Adipocyte (in vitro differentiated cells): Measurements from ENCODE around the gene ARL17B.
"Not testable (repeated sequence)": the region's sequence is repeated elsewhere in the genome, so short reads cannot be mapped to it uniquely, and the experiment has no call there.

Experiments used
- DNase-seq: peaks from one replicate; pipeline ENCODE4 v3.0.0-alpha.2; 2015; ENCODE audit warnings: low read depth
- H3K27me3 ChIP-seq: replicated peaks from 2 replicates; pipeline ENCODE4 v1.7.0; 2013; ENCODE audit warnings: mild to moderate bottlenecking, low read length, moderate library complexity; ENCODE audit not compliant: control insufficient read depth, insufficient read depth
- H3K36me3 ChIP-seq: 2 replicates; pipeline ENCODE4 v1.7.0; 2013; ENCODE audit warnings: low read length, mild to moderate bottlenecking, moderate library complexity; ENCODE audit not compliant: control insufficient read depth, insufficient read depth, severe bottlenecking
- H3K4me1 ChIP-seq: 2 replicates; pipeline ENCODE4 v1.7.0; 2013; ENCODE audit warnings: mild to moderate bottlenecking, low read length, moderate library complexity; ENCODE audit not compliant: control insufficient read depth, insufficient read depth
- H3K4me3 ChIP-seq: 2 replicates; pipeline ENCODE4 v1.7.0; 2013; ENCODE audit warnings: mild to moderate bottlenecking, low read length, moderate library complexity
- H3K9ac ChIP-seq: 2 replicates; pipeline ENCODE4 v1.7.0; 2013; ENCODE audit warnings: mild to moderate bottlenecking, low read length, moderate library complexity
- H3K9me3 ChIP-seq: 2 replicates; pipeline ENCODE4 v1.7.0; 2013; ENCODE audit warnings: mild to moderate bottlenecking, low read length, moderate library complexity; ENCODE audit not compliant: control insufficient read depth

The ARL17B gene

DNA sequence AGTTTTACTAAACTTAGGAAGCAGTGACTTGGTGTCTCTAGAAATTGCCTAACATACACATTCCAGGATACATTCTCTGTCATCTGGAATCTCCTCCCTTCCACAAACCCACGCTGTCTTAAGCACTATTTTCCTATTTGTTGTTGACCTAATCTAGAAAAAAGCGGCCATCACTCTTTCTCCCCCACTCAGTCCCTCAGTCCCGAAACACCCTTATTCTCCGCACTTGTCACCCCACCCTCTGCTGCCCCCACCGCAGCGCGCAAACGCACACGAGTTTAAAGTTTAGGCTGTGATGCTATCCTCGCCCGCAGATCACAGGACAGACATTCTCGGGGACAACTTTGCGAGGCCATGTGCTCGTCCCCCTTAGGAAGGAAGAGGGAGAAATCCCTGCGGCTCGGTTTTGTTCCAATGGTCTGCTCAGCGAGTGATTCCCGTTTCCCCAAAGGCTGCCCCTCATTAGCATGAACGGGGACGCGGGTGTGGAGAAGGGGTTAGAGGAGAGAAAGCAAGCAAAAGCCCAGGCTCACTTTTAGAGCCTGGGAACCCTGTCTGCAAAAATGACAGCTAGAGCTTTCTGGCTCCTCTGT is 95.4 kb downstream of the ARL17B start:
- not testable (repeated sequence) for H3K36me3 ChIP-seq, H3K9me3 ChIP-seq, H3K27me3 ChIP-seq
- peak; percentile 85 for DNase-seq
- Histone ChIP-seq H3K4me3 (peak overlapping the region; percentile 77), H3K4me1 (peaks cover 14% of the 10 kb centered on the region), H3K9ac (peak overlapping the region; percentile 88)

DNA sequence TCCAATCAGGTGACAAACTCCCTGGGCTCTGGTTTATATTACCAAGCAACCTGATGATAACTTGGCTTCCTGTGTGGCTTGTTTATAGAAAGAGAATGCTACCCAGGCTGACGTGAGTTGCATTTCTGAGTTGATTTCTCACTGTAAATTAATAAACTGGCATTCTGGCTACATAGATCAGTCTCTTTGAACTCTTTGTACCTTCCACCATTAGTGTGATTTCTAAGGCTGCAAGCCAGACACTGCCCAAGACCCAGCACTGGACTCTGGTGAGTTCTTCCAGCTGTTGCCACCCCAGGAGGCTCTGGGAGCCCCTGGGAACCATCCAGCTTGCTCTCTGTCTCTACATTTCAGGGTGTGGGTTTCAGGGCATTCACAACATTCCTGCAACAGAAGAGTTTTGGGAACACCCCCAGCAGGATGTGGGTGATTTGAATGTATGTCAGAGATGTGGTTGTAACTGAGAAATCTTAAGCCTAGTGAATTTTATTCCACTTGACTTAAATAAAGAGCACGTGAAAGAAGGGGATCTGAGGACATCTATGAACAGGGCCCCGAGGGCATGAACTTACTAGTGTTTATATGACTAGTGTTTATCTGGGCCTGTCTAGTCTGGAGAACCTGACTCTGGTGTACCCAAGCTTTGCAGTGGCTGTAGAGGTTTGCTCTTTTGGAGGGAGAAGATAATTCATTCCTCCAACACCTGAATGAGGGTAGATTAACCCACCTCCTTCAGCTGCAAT is 96.9 kb downstream of the ARL17B start:
- no peaks in the 10 kb centered on the region for H3K27me3 ChIP-seq
- H3K9ac ChIP-seq = no peak overlapping the region
- DNase-seq = peak; percentile 89
- H3K4me3 ChIP-seq = no peak overlapping the region
- H3K36me3 ChIP-seq = no peaks in the 10 kb centered on the region
- H3K4me1 ChIP-seq = peaks cover 14% of the 10 kb centered on the region
- no peaks in the 10 kb centered on the region for H3K9me3 ChIP-seq

DNA sequence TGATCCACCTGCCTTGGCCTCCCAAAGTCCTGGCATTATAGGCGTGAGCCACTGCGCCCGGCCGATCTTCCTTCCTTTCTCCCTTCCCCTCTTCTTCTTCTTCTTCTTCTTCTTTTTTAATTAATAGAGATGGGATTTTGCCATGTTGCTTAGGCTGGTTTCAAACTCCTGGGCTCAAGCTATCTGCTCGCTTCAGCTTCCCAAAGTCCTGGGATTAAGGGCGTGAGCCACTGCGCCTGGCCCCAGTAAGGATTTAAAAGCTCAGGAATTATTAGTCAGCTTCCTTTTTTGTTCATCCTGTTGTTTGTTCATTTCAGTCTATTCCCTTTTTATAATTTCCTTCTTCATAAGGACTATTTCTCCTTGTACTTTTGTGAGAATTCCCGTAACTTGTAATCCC is 99.3 kb downstream of the ARL17B start:
- no peaks in the 10 kb centered on the region for H3K36me3 ChIP-seq
- H3K9me3 ChIP-seq = no peaks in the 10 kb centered on the region
- no peak overlapping the region for H3K9ac ChIP-seq
- no peaks in the 10 kb centered on the region for H3K27me3 ChIP-seq
- DNase-seq = no peak
- peaks cover 10% of the 10 kb centered on the region for H3K4me1 ChIP-seq
- H3K4me3 ChIP-seq = no peak overlapping the region

DNA sequence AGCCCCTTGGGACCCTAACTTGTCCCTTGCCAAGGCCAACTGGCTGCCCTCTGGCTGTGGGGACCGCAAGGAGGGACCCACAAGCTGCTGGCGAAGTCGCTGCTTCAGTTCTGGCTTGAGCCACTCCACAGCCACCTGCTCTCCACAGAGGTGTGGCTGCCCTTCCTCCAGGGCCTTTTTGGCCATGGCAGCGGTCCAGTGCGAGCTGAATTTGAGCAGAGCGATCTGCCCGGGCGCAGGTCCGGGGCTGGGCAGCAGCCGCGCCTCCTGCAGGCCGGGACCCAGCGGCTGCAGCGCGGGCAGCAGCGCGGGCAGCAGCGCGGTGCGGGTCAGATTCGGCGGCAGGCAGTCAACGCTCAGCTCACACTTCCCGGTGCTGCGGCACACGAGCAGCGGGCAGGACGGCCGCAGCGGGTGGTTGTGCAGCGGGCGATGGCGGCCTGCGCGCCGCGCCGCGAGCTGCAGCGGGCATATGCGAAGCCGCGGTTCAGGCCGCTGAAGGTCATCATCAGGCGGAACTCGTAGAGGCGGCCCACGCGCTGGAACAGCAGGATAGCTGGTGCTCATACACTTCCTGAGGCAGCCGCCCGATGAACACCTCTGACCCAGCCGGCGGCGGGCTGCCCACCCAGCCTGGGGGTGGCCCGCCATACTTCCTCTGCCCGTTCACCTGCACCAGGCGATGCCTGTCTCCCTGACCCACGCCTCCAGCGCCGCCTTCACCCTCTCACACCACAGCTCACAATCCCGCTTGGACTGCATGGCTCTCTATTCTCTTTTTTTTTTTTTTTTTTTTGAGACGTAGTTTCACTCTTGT is 101.5 kb downstream of the ARL17B start:
- peak overlapping the region; percentile 63 for H3K4me3 ChIP-seq
- H3K9ac ChIP-seq, H3K36me3 ChIP-seq, H3K9me3 ChIP-seq, H3K27me3 ChIP-seq, H3K4me1 ChIP-seq: not testable (repeated sequence)
- DNase-seq = peak; percentile 67

DNA sequence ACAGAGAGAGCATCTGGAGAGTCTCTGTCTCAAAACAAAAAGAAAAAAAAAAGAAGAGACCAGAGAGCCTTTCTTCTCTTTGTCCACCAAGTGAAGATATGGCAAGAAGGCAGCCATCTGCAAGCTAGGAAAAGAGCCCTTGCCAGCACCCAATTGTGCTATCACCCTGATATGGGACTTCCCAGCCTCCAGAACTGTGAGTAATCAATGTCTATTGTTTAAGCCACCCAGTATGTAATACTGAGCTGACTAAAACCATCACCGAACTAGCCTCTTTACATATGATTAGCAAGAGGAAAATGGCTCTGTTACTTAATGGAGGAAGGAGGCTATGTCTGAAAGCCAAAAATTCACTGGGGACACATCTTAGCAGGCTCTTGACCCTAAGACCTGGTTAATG is 105.2 kb downstream of the ARL17B start:
- H3K9ac ChIP-seq, H3K9me3 ChIP-seq, H3K27me3 ChIP-seq, DNase-seq, H3K4me1 ChIP-seq, H3K36me3 ChIP-seq, H3K4me3 ChIP-seq: not testable (repeated sequence)

DNA sequence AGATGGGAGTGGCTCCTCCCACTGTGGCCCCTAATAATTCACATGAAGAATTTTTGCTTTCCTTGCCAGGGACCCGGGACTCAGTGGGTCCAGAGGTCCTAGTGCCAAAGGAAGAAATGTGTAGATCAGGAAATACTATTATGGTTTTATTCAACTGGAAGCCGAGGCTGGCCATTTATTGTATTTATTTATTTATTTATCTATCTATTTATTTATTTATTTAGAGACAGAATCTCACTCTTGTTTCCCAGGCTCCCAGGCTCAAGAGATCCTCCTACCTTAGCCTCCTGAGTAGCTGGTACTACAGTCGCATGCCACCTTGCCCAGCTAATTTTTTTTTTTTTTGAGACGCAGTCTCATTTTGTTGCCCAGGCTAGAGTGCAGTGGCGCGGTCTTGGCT is 107.4 kb downstream of the ARL17B start:
- H3K36me3 ChIP-seq, DNase-seq, H3K4me3 ChIP-seq, H3K27me3 ChIP-seq, H3K9ac ChIP-seq, H3K4me1 ChIP-seq, H3K9me3 ChIP-seq: not testable (repeated sequence)

DNA sequence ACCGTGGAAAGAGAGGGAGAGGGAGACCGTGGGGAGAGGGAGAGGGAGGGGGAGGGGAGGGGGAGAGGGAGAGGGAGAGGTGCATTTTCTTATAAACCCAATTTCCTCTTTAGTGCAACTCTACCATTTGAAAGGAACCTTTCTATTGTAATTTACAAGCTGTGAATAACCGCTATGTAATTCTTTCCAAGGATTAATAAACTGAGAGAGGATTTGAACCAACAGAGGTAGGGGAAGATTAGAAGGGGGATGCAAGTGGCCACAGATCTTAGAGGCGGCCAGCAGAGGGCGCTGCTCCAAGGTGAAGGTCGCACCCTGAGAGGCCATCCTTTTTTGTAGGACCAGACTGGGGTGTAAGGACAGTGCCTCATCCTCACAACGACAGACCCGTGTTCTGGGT is 107.8 kb downstream of the ARL17B start:
- not testable (repeated sequence) for H3K36me3 ChIP-seq, H3K9me3 ChIP-seq, H3K9ac ChIP-seq, H3K4me3 ChIP-seq, H3K27me3 ChIP-seq, H3K4me1 ChIP-seq
- peak; percentile 86 for DNase-seq

DNA sequence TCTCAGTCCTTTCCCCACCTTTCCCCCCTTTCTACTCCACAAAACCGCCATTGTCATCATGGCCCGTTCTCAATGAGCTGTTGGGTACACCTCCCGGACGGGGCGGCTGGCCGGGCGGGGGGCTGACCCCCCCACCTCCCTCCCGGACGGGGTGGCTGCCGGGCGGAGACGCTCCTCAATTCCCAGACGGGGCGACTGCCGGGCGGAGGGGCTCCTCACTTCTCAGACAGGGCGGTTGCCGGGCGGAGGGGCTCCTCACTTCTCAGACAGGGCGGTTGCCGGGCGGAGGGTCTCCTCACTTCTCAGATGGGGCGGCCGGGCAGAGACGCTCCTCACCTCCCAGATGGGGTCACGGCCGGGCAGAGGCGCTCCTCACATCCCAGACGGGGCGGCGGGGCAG is 108.8 kb downstream of the ARL17B start:
- H3K27me3 ChIP-seq, H3K9me3 ChIP-seq, H3K9ac ChIP-seq, H3K4me1 ChIP-seq, DNase-seq, H3K36me3 ChIP-seq, H3K4me3 ChIP-seq: not testable (repeated sequence)

DNA sequence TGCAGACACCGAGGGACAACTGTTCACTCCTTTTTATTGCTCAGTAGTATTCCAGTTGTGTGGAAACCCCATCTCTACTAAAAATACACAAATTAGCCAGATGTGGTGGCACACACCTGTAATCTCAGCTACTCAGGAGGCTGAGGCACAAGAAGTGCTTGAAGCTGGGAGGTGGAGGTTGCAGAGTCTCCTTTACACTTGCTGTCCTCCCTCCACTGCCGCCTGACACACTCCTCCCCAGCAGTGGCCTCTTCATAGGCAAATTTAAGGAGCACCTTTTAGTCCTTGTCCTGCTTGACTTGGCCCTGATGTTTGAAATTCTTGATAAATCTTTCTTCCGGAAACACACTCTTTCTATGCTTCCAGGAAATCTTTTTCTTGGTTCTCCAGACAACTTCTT is 112.4 kb downstream of the ARL17B start:
- not testable (repeated sequence) for DNase-seq, H3K9ac ChIP-seq, H3K9me3 ChIP-seq

DNA sequence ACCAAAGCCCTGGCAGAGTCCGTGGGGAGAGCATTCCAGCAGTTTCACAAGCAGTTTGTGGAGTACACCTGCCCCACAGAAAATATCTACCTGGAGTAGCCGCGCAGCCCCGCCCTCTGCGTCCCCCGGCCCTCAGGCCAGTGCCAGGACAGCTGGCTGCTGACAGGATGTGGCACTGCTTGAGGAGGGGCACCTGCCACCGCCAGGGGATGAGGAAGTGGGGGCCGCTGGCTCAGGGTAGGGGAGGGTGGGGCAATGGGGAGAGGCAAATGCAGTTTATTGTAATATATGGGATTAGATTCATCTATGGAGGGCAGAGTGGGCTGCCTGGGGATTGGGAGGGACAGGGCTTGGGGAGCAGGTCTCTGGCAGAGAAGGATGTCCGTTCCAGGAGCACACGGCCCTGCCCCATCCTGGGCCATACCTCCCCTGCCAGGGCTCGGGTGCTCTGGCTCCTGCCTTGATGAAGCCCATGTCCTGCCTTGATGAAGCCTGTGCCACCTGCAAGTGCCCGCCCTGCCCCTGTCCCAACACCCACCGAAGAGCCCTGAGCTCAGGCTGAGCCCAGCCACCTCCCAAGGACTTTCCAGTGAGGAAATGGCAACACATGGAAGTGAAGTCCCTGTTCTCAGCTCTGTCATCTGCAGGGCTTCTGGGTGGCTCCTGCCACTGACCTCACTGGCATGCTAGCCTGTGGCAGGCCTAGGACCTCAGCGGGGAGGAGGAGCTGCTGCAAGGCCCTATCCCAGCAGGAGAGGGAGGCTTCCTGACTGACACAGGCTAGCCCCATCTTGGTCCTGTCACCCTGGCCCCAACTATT is 116.4 kb downstream of the ARL17B start:
- H3K9ac ChIP-seq, H3K4me3 ChIP-seq, H3K4me1 ChIP-seq, DNase-seq, H3K36me3 ChIP-seq, H3K27me3 ChIP-seq, H3K9me3 ChIP-seq: not testable (repeated sequence)

More for the DNA sequence above, 112.4 kb downstream of the ARL17B start:
- H3K4me1 ChIP-seq, H3K27me3 ChIP-seq, H3K36me3 ChIP-seq, H3K4me3 ChIP-seq: not testable (repeated sequence)

DNA sequence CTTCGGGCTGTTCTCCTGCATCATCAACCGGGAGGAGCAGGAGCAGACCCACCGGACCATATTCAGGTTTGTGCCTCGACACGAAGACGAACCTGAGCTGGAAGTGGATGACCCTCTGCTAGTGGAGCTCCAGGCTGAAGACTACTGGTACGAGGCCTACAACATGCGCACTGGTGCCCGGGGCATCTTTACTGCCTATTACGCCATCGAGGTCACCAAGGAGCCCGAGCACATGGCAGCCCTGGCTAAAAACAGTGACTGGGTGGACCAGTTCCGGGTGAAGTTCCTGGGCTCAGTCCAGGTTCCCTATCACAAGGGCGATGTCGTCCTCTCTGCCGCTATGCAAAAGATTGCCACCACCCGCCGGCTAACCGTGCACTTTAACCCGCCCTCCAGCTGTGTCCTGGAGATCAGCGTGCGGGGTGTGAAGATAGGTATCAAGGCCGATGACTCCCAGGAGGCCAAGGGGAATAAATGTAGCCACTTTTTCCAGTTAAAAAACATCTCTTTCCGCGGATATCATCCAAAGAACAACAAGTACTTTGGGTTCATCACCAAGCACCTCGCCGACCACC is 117.1 kb downstream of the ARL17B start:
- H3K9ac ChIP-seq, H3K9me3 ChIP-seq, DNase-seq, H3K4me3 ChIP-seq, H3K4me1 ChIP-seq, H3K36me3 ChIP-seq, H3K27me3 ChIP-seq: not testable (repeated sequence)
